Hematopoietic multipotent progenitor cell treated with erythropoietin and hydrocortisone succinate and interleukin-3 and kit ligand, for 8 days (in vitro differentiated cells): Measurements from ENCODE around the gene ZNF417.
"Not testable (repeated sequence)": the region's sequence is repeated elsewhere in the genome, so short reads cannot be mapped to it uniquely, and the experiment has no call there.

Source experiments
- DNase-seq: peaks from one replicate; pipeline ENCODE4 v3.0.0-alpha.2; 2015

The ZNF417 gene

DNA sequence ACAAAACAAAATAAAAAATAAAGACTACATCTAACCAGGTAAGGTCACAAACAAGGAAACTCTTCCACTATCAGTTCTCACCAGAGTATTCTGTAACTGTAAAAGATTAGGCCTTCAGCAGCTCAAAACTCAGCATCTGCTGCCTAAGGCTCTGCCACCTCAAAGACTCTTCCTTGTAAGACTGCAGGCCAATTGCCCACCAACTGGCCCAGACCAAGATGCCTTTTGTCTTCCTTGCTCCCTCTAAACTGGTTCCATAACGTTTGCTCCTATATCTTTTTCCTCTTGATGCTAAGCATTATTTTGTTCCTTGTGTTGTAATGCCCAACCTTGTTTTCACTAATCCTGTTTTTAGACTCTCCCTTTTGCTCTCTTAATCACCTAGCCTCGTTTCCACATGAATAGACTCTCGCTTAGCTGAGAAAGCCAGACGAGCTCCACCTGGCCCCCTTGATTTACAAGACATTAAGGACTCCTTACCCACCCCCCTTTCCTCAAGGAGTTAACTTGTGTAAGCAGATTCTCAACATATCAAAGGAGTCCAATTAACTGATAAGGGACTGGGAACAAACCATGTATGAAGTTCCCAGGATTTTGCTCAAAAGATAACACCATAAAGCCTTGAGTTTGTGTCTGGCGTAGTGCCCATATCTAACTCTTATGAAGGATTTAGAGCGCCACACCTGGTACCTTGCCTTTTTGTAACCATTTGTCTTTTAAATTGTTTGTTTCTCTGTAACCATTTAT lies 29.0 kb downstream of the ZNF417 start:
- DNase-seq = peak; percentile 63

DNA sequence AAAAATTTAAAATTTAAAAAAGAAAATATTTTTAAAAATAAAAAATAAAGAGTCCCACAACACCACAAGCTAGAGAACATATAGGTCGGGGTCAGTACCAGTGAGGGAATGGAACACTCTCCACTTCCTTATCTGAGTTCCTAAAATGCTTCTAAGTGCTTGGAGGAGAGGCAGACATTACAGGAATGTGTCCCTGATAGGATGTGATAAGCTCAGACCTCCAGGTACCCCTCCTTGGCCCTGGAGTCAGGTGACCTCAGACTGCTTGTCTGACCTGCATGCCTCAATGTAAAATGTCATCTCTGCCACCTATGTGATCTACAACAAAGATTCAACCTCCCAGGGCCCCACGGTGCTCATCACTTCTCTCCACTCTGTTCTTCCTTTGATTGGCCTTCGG lies 30.3 kb downstream of the ZNF417 start:
- DNase-seq = no peak

- DNase-seq = not testable (repeated sequence)
Observed at GRCh38 chr19:57873883-57874799, 42.3 kb downstream of the ZNF417 start.

DNA sequence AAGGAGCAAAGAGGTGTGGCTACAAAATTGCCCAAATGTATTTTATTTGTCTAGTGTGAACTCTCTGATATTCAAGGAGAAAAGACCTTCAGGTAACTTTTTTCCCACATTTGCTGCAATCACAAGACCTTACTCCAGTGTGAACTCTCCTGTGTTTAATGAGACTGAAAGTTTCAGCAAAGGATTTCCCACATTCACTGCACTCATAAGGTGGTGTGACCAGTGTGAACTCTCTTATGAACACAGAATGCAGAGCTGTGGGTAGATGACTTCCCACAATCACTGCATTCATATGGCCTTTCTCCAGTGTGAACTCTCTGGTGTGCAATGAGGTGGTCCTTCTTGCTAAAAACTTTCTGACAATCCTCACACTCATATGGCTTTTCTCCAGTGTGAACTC lies 43.9 kb downstream of the ZNF417 start:
- no peak for DNase-seq

DNA sequence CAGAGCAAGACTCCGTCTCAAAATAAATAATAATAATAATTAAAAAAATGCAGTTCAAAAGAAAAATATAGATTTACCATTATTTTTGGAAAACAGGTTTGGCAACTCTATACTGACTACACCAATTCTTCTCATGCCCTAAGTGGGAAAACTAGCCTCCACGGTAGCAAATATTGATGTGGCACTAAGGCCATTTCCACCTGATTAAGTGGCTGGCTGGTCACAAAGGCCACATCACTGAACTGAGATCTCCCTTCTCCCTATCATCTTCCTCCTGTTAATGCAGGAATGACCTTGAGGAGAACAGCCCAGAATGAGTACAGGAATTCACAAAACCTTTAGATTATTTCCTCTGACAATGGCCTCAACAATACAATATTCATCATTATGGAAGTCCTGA lies 46.2 kb downstream of the ZNF417 start:
- no peak for DNase-seq

- DNase-seq = not testable (repeated sequence)
Observed at GRCh38 chr19:57869655-57870054, 46.7 kb downstream of the ZNF417 start.

DNA sequence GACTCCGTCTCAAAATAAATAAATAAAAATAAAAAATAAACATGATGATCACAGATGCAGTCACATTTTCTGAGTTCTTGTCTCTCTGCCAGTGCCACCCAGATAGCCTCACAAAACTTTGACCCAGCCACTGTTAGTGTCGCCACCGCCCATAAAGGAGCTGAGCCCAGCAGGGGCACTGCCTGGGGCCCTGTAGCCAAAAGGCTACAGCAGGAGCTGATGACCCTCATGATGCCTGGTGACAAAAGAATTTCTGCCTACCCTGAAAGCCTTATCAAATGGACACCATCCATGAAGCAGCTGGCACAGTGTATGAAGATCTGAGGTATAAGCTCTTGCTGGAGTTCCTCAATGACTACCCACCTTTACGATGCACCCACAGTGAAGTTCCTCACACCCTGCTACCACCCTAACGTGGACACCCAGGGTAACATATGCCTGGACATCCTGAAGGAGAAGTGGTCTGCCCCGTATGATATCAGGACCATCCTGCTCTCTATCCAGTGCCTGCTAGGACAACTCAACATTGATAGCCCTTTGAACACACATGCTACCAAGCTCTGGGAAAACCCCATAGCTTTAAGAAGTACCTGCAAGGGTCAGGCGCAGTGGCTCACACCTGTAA lies 48.4 kb downstream of the ZNF417 start:
- DNase-seq = no peak
